HL-60 (cell line): ENCODE data around the gene CANX.

ENCODE experiments used
- CTCF ChIP-seq: IDR thresholded peaks from one replicate; pipeline ENCODE4 v1.5.1; 2011; ENCODE audit warnings: low read length, control low read depth, inconsistent platforms; ENCODE audit not compliant: insufficient read depth
- POLR2AphosphoS5 ChIP-seq: IDR thresholded peaks from 2 replicates; pipeline ENCODE4 v1.6.1; 2012; ENCODE audit warnings: low read depth

GRCh38 chr5:179731791-179732411, 33.1 kb downstream of the CANX start:
- TF ChIP-seq CTCF (no peak), POLR2AphosphoS5 (peak; percentile 68)
